Right cardiac atrium (tissue), 5 donors: ENCODE results near the gene PDCD1. TPM values are rescaled to one million over a fixed set of nuclear protein-coding genes. Genes with fewer than 3 reads are reported as not detected.
"Not testable (repeated sequence)": the region's sequence is repeated elsewhere in the genome, so short reads cannot be mapped to it uniquely, and the experiment has no call there.

Experiments used
- ATAC-seq, 2 donors: fragments of 200-7000 bp; cut with Tn5 transposase; one replicate each; pipeline versions ENCODE4 v1.8.0 to v1.9.1; 2020; ENCODE audit warnings: moderate library complexity in 2 of 2, mild to moderate bottlenecking in 1 of 2
- DNase-seq, 3 donors: peaks; one replicate each; pipeline ENCODE4 v3.0.0-alpha.2; 2020
- H3K27ac ChIP-seq: one replicate; pipeline ENCODE4 v1.5.1; 2013; ENCODE audit warnings: mild to moderate bottlenecking, low read length, control low read depth, moderate library complexity
- H3K27me3 ChIP-seq: one replicate; pipeline ENCODE4 v1.6.1; 2013; ENCODE audit not compliant: control insufficient read depth, insufficient read depth
- H3K4me1 ChIP-seq: one replicate; pipeline ENCODE4 v1.6.1; 2013; ENCODE audit warnings: low read length; ENCODE audit not compliant: control insufficient read depth, insufficient read depth
- H3K4me3 ChIP-seq: one replicate; pipeline ENCODE4 v1.5.1; 2013; ENCODE audit warnings: low read length, control low read depth
- H3K9me3 ChIP-seq: one replicate; pipeline ENCODE4 v1.6.1; 2013; ENCODE audit warnings: low read length; ENCODE audit not compliant: control insufficient read depth
- WGBS: extraction: QIAGEN DNeasy Blood & Tissue Kit; methylation state at CpG from one replicate; pipeline ENCODE4 v1.1.7; 2013; 5-methylcytosine and 5-hydroxymethylcytosine counted together
- intact Hi-C, 4 donors: fragments of 100-400 bp; cut with DNase I; formaldehyde crosslinking; loops; one replicate each; pipeline versions ENCODE4 v1.11.0 to v1.14.0; 2022 to 2023
- polyA plus RNA-seq: library from polyadenylated mRNA; stranded (reverse); fragments of 200-250 nt; gene quantifications from one replicate; pipeline ENCODE4 v1.2.3, GENCODE V29; 2013
- total RNA-seq, 4 donors: library from RNA; stranded (reverse); fragmentation: NEBNext Ultra II Directional; extraction: Animal tissue kit (Norgen Biotek cat#: 25700); gene quantifications; one replicate each; pipeline ENCODE4 v1.2.1, GENCODE V29; 2021
- donor health status: healthy with polysubstance abuse.
- donor health status: DM: no; HTN: yes; CAD: no.
- donor health status: DM: no; HTN: no; CAD: no.
- donor health status: DM: no; HTN: yes; CAD: no; lungs with severe emphysema.
- donor health status: DM: yes; HTN: yes; CAD: no.

Gene PDCD1
- total and polyA plus RNA-seq, 5 donors: 5.2 to 7.4 (median 5.5) TPM

DNA sequence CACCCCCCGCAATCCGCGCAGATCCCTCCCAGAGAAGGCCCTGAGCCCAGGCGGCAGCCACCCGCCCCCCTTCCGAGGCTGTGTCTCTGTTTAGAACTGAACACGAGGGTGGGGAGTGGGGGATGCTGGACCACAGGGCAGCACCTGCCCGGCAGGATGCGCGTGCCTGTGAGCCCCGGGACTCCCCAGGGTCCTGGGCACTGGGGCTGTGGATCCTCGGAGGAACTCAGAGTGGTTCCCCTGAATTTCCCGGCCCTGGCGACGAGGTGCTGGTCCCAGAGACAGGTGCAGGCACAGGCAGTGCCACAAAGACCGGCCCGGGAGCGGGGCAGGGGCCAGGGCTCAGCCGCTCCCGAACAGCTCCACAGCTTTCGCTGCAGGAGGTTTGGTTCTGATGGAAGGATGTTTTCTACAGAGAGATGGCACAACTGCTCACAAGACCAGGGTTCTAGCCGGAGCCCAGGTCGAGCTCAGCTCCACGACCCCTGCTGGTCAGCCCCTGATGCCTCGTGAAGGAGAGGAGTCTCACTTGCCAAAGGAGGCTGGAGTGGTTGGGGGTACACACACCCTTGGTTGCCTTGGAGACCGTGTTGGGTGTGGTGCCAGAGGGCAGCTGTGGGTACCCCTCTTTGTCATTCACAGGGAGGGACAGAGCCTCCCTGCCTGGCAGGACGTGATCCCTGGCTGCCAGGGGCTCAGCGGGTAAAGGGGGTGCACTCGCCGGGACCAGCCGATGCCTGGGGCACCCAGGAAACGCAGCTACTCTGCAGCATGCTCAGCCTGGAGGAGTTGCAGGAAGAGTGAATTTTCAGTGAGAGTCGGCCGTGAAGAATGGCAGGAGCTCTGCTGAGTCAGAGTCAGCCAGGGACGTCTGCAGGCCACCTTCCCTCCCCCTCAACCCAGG is 54.1 kb downstream of the PDCD1 start:
- intact Hi-C loops: no loop called here
- no peak overlapping the region for H3K27ac ChIP-seq
- H3K4me3 ChIP-seq: no peak overlapping the region
- peak; percentile 13 to 47 (median 46) for DNase-seq
- H3K9me3 ChIP-seq: no peaks in the 10 kb centered on the region
- WGBS: 14% methylated on average over 35 of the region's 35 CpGs
- peak in 1 of 2 donors; percentile 17 for ATAC-seq
- H3K27me3 ChIP-seq: no peaks in the 10 kb centered on the region
- no peaks in the 10 kb centered on the region for H3K4me1 ChIP-seq

- DNase-seq (peak; percentile 72 to 85 (median 82)), ATAC-seq (peak; percentile 58 to 79)
- H3K4me3 ChIP-seq: peak overlapping the region; percentile 4
- no peaks in the 10 kb centered on the region for H3K27me3 ChIP-seq
- intact Hi-C loops: no loop called here
- H3K27ac ChIP-seq: no peak overlapping the region
- no peaks in the 10 kb centered on the region for H3K9me3 ChIP-seq
- 2% methylated on average over 109 of the region's 109 CpGs for WGBS
- H3K4me1 ChIP-seq: no peaks in the 10 kb centered on the region
Observed at GRCh38 chr2:241803387-241804325, 55.0 kb downstream of the PDCD1 start.

GRCh38 chr2:241802421-241803318 is 56.0 kb downstream of the PDCD1 start:
- Histone ChIP-seq H3K9me3 (no peaks in the 10 kb centered on the region), H3K4me3 (no peak overlapping the region), H3K4me1 (no peaks in the 10 kb centered on the region), H3K27ac (no peak overlapping the region), H3K27me3 (no peaks in the 10 kb centered on the region)
- WGBS: 49% methylated on average over 32 of the region's 32 CpGs
- DNase-seq (peak in 2 of 3 donors; percentile 45 to 54), ATAC-seq (peak; percentile 4 to 7)
- intact Hi-C loops: no loop called here

- WGBS: 72% methylated on average over 44 of the region's 44 CpGs
- Histone ChIP-seq H3K4me3 (no peak overlapping the region), H3K27ac (no peak overlapping the region), H3K4me1 (no peaks in the 10 kb centered on the region), H3K9me3 (no peaks in the 10 kb centered on the region), H3K27me3 (no peaks in the 10 kb centered on the region)
- intact Hi-C loops: no loop called here
- DNase-seq: peak; percentile 10 to 51 (median 47)
- ATAC-seq: peak in 1 of 2 donors; percentile 12
Observed at GRCh38 chr2:241801611-241802420, 56.9 kb downstream of the PDCD1 start.

- H3K4me1 ChIP-seq, H3K9me3 ChIP-seq, H3K4me3 ChIP-seq, H3K27ac ChIP-seq, intact Hi-C loops, H3K27me3 ChIP-seq, ATAC-seq: not testable (repeated sequence)
- peak in 1 of 3 donors; percentile 40 for DNase-seq
- 82% methylated on average over 35 of the region's 35 CpGs for WGBS
Observed at GRCh38 chr2:241800198-241800903, 58.3 kb downstream of the PDCD1 start.

Other genes with a start within 250 kb of the PDCD1 start
- gene THAP4, start 221.7 kb downstream of the PDCD1 start, total RNA-seq: 100 to 1,000 TPM in 1 of 4 donors, 10 to 100 TPM in 3; 74.2 to 103 (median 90.3) TPM
- 126 TPM for gene THAP4, start 221.7 kb downstream of the PDCD1 start, polyA plus RNA-seq
- 10 to 100 TPM; 46.5 to 53.8 (median 47.5) TPM for gene ATG4B, start 221.2 kb downstream of the PDCD1 start, total RNA-seq
- gene ATG4B, start 221.2 kb downstream of the PDCD1 start, polyA plus RNA-seq: 40.3 TPM
- 10 to 100 TPM in 1 of 4 donors, 1 to 10 TPM in 3; 7.3 to 11.4 (median 9.1) TPM for gene DTYMK, start 172.1 kb downstream of the PDCD1 start, total RNA-seq
- 10.9 TPM for gene DTYMK, start 172.1 kb downstream of the PDCD1 start, polyA plus RNA-seq
- 10 to 100 TPM; 20.8 to 21.7 (median 21.0) TPM for gene ING5, start 156.9 kb downstream of the PDCD1 start, total RNA-seq
- gene ING5, start 156.9 kb downstream of the PDCD1 start, polyA plus RNA-seq: 25.6 TPM
- gene D2HGDH, start 124.3 kb downstream of the PDCD1 start, total RNA-seq: 10 to 100 TPM; 16.1 to 22.3 (median 18.3) TPM
- 16.0 TPM for gene D2HGDH, start 124.3 kb downstream of the PDCD1 start, polyA plus RNA-seq
- gene GAL3ST2, start 82.1 kb downstream of the PDCD1 start, total RNA-seq: under 1 TPM in 2 of 4 donors, not detected in 2; 0.23 to 0.29 TPM
- gene GAL3ST2, start 82.1 kb downstream of the PDCD1 start, polyA plus RNA-seq: 0.09 TPM
- gene NEU4, start 49.7 kb downstream of the PDCD1 start, total RNA-seq: 1 to 10 TPM in 1 of 4 donors, under 1 TPM in 2, not detected in 1; 0.17 to 1.4 (median 0.84) TPM
- gene NEU4, start 49.7 kb downstream of the PDCD1 start, polyA plus RNA-seq: 0.68 TPM
- gene RTP5, start 10.8 kb upstream of the PDCD1 start, total RNA-seq: not detected
- gene RTP5, start 10.8 kb upstream of the PDCD1 start, polyA plus RNA-seq: 0.05 TPM